GM21526 (cell line): Measurements from ENCODE around the gene GAB2.
"Not testable (repeated sequence)": the region's sequence is repeated elsewhere in the genome, so short reads cannot be mapped to it uniquely, and the experiment has no call there.

Source experiments
- ATAC-seq: cut with Tn5 transposase; IDR thresholded peaks from one replicate; pipeline ENCODE4 v1.9.1; 2021; ENCODE audit warnings: moderate library complexity; ENCODE audit not compliant: unreplicated experiment, low FRiP score

Gene GAB2

DNA sequence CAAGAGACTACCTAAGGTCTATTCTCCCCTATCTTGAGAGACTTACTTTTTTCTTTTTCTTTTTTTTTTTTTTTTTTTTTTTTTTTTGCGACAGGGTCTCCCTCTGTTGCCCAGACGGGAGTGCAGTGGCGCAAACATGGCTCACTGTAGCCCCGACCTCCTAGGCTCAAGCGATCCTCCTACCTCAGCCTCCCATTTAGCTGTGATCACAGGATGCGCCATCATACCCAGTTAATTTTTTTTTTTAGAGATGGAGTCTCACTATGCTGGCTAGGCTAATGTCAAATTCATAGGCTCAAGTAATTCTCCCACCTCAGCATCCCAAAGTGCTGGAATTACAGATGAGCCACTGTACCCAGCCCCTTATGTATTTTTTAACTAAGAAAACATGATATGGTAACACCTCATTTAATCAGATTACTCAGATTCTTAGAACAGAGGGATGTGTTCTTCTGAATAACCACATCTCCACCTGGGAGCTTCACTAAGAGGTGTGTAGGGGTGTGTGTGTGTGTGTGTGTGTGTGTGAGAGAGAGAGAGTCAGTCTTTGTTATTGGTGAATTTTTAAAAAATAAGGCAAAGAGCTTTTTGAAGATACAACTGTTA is 126.0 kb downstream of the GAB2 start:
- no peak for ATAC-seq

DNA sequence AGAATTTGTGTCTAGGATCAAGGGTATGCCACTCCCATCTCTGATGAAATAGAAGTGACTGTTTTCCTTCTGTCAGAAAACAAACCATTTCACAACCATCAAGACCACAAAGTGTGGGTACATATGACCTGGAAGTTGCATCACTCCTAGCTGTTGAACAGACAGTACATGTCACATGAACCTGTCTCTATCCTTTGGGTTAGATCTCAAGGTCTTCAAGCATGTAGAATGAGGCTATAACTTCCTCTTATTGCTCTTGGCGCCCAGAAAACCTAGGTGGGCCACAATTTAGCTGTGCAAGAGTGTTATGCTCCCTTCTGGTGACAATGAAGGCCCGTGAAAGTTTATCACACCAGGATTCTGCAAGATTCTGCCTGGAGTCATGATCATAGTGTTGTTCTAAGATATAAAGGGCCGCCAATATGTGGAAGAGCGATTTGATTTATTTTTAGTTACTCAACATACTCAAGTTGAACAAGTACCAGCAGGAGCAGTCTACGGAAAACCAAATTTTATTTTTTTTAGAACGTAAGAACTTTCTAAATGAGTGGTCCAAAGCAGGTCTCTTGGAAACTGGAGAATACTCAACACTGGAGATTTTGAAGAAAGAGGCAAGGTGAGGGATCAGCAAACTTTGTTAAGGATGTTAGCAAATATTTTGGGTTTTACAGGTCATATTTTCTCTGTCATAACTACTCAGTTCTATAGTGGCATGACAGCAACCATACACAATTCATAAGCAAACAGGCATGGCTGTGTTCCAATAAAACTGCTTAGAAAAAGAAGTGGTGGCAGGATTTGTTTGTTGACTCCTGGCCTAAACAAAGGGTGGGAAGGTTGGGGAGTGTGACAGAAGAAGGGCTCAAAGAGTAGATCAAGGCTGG is 127.1 kb downstream of the GAB2 start:
- ATAC-seq: no peak

DNA sequence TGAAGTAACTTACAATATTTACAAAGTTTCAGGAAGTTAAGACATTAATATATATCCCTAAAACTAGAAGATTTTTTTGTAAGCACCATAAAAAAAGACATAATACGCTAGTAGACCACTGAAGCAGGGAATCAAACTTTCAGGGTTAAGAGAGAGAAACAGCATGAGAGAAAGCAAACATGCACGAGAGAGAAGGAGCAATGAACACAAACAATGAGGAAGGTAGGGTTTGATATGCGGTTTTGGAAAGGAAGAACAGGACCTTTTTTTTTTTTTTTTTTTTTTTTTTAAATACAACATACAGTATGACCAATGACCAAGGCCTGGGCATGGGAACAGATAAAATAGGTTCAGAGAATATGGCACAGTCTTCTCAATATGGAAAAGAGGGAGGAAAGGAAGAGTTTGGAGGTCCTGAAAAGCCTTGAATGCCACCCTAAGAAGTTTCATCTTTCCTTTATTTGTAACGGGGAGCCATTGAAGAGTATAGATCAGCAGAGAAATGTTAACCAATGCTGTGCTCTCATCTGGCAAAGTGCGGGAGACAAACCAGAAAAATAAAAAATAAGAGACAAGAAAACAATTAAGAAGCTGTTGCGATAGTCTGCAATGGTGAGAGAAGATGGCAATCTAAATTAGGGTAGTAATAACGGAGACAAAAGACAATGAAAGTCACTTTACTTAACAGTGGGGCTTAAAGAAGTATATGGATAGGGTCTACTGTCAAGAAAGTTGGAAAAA is 127.9 kb downstream of the GAB2 start:
- ATAC-seq: no peak

- ATAC-seq: no peak
Measured at GRCh38 chr11:78284260-78284659, 133.4 kb downstream of the GAB2 start.

- ATAC-seq: no peak
Measured at GRCh38 chr11:78282821-78283220, 134.8 kb downstream of the GAB2 start.

- ATAC-seq: no peak
Measured at GRCh38 chr11:78281511-78281910, 136.1 kb downstream of the GAB2 start.

GRCh38 chr11:78277314-78277994 is 140.2 kb downstream of the GAB2 start:
- no peak for ATAC-seq

DNA sequence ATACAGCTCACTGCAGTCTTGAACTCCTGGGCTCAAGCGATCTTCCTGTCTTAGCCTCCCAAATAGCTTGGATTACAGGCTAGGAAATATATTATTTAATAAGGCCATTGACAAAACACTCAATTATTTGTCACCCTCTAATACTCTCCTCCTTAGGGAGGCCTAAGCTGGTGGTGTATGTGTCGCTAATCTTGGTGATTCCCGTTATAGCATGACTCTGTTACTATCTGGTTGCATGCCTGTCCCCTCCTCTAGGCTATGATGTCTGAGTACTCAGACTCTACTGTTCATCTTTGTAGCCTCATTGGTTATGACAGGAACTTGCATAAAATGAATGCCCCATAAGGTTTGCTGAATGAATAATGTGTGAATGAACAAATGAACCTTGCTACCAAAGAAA is 141.3 kb downstream of the GAB2 start:
- ATAC-seq: no peak

DNA sequence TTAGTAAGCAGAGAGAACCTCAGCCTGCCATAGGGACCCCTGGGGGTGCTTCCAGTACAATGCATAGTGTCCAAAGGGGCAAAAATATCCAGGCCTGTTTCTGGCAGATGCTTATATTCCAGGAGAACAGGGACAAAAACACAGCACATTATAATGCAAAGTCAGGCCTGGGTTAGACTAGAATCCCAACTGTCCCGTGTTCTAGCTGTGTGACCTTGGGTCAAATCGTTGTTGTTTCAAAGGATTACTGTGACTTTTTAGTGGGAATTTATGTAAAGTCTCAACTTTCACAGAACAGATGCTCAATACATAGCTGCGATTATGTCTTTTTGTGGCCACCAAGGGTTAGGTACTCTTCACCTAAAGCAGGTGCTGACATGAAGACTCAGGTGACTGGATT is 142.9 kb downstream of the GAB2 start:
- no peak for ATAC-seq

DNA sequence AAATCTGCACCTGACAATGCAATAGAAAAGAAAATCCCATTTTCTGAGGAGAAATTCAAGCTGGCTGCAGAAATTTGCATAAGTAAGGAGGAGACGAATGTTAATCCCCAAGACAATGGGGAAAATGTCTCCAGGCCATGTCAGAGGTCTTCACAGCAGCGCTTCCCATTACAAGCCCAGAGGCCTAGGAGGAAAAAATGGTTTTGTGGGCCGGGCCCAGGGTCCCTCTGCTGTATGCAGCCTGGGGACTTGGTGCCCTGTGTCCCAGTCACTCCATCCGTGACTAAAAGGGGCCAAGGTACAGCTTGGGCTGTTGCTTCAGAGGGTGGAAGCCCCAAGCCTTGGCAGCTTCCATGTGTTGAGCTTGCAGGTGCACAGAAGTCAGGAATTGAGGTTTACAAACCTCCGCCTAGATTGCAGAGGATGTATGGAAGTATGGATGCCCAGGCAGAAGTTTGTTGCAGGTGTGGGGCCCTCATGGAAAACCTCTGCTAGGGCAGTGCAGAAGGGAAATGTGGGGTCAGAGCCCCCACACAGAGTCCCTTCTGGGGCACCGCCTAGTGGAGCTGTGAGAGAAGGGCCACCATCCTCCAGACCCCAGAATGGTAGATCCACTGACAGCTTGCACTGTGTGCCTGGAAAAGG is 144.9 kb downstream of the GAB2 start:
- ATAC-seq: not testable (repeated sequence)

DNA sequence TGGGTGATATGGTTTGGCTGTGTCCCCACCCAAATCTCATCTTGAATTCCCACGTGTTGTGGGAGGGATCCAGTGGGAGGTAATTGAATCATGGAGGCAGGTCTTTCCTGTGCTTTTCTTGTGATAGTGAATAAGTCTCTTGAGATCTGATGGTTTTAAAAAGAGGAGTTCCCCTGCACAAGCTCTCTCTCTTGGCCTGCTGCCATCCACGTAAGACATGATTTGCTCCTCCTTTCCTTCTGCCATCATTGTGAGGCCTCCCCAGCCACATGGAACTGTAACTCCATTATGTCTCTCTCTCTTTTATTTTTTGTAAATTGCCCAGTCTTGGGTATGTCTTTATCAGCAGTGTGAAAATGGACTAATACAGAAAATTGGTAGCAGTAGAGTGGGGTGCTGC is 145.8 kb downstream of the GAB2 start:
- ATAC-seq: not testable (repeated sequence)

- ATAC-seq: no peak
Measured at GRCh38 chr11:78270971-78271370, 146.6 kb downstream of the GAB2 start.

GRCh38 chr11:78269806-78270205 is 147.8 kb downstream of the GAB2 start:
- ATAC-seq: no peak

- ATAC-seq: no peak
Measured at GRCh38 chr11:78268591-78269410, 148.8 kb downstream of the GAB2 start.

DNA sequence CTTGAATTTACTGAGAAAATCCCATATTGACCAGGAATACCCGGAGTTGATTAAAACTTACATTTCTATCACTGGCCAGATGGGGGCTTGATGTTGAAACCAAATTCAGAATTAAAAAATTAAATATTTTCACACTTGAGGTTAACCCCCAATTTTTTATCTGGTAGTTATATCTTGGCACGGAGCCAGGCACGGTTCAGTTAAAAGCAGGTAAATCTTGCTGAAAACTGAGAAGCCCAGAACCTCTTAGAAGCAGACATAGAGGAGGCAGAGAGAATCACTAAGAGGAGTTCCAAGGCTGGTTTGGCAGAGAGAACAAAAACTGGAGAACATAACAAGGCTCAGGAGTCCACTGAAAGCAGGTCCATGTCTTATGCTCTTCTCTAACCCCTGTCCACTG is 151.2 kb downstream of the GAB2 start:
- no peak for ATAC-seq

DNA sequence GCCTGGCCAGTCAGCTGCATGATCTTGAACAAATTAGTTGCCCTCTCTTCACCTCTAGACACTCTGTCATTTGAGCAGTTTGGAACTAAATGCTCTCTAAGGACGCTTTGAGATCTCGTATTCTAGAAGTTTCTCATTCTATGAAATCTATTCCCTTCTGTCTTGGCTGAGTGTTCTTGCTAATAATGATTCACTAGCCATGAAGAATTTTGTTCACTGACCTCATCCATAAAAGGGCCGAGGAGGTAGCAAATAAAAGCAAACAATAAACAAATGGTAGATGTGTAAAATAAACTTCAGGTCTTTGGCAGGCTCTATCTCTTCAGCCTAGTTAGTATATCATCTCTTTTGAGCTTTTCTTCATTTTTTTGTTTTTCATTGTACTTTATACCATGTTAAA is 152.3 kb downstream of the GAB2 start:
- ATAC-seq: no peak

- no peak for ATAC-seq
Measured at GRCh38 chr11:78262691-78263090, 154.9 kb downstream of the GAB2 start.

DNA sequence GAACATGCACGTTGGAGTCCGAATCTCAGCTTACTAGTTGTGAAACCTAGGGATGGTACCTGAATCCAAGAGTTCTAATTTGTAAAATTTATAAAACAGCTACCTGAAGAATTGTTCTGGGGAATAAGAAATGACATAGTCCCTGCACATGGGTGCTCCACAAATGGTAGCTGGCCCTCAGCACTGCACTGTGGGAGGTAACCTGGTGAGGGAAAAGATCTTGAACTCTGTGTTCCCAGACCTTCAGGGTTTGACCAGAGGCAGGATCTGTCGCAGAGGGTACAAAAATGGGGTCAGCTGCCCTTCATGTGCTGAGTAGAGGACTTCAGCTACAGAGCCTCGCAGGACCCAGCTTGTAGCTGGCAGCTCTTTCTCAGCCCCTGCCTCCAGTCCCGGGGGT is 155.4 kb downstream of the GAB2 start:
- ATAC-seq: no peak

GRCh38 chr11:78261828-78262227 is 155.8 kb downstream of the GAB2 start:
- no peak for ATAC-seq

DNA sequence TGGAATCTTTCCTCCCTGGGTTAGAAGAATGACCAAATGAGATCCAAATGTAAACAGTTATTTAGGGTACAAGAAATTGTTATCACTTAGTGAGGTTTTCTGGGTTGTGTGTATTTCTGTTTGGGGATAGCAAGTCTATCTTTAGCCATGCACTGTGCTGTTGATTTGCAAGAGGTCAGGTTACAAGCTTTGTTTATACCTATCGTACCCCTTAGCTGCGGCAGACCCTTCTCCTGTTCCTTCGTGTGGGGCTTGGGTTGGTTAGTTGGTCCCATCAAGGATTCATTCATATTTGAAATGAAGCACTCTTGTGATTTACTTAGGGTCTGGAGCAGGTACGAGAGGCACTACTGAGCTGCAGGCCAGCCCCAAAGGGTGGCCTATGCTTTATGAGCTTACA is 156.3 kb downstream of the GAB2 start:
- no peak for ATAC-seq
